A549 (cell line): ENCODE data around the gene HOXD11.

Experiments
- BCL3 ChIP-seq: fragments of >200 bp; sonication (Bioruptor Twin); formaldehyde crosslinking; IDR thresholded peaks from 3 replicates; pipeline ENCODE4 v1.6.1; 2016
- BHLHE40 ChIP-seq: IDR thresholded peaks from 2 replicates; pipeline ENCODE4 v1.6.1; 2012; ENCODE audit warnings: low read depth, low read length, inconsistent platforms
- CTCF ChIP-seq: fragments of >200 bp; sonication (Bioruptor Twin); formaldehyde crosslinking; IDR thresholded peaks from 3 replicates; pipeline ENCODE4 v1.5.1; 2016
- ESRRA ChIP-seq: fragments of 150-350 bp; IDR thresholded peaks from 2 replicates; pipeline ENCODE4 v1.6.1; 2014; ENCODE audit warnings: mild to moderate bottlenecking, low read length, borderline replicate concordance
- JUN ChIP-seq, 2 experiments: fragments of >200 bp; sonication (Bioruptor Twin); formaldehyde crosslinking; IDR thresholded peaks; 2 replicates in 1 of 2; 3 replicates in 1 of 2; pipeline ENCODE4 v1.6.1; 2016 to 2017
- JUNB ChIP-seq: fragments of >200 bp; sonication (Bioruptor Twin); formaldehyde crosslinking; IDR thresholded peaks from 2 replicates; pipeline ENCODE4 v1.6.1; 2016
- MYC ChIP-seq: IDR thresholded peaks from 2 replicates; pipeline ENCODE4 v1.6.1; 2012; ENCODE audit warnings: mild to moderate bottlenecking, inconsistent platforms, low read length, improper control_type of control experiment, borderline replicate concordance
- NFE2L2 ChIP-seq: fragments of 150-350 bp; conservative IDR thresholded peaks from 2 replicates; pipeline ENCODE4 v1.6.1; 2014; ENCODE audit warnings: low read length
- POLR2A ChIP-seq: IDR thresholded peaks from 2 replicates; pipeline ENCODE4 v1.6.1; 2012; ENCODE audit warnings: mild to moderate bottlenecking, low read length
- POLR2AphosphoS2 ChIP-seq: conservative IDR thresholded peaks from 2 replicates; pipeline ENCODE4 v1.6.1; 2012; ENCODE audit warnings: low read length, improper control_type of control experiment, inconsistent platforms
- RAD21 ChIP-seq, 2 experiments: fragments of >200 bp in 1 of 2; sonication (Bioruptor Twin) in 1 of 2; formaldehyde crosslinking in 1 of 2; IDR thresholded peaks in 1 of 2; conservative IDR thresholded peaks in 1 of 2; 2 replicates in 1 of 2; 3 replicates in 1 of 2; pipeline ENCODE4 v1.6.1; 2012 to 2018; ENCODE audit warnings: inconsistent platforms in 1 of 2
- RNF2 ChIP-seq: fragments of 200-600 bp; sonication (generic); IDR thresholded peaks from 2 replicates; pipeline ENCODE4 v1.6.1; 2016; ENCODE audit warnings: low read depth, mild to moderate bottlenecking, antibody characterized with exemption, moderate library complexity, borderline replicate concordance
- USF2 ChIP-seq: fragments of 450-650 bp; IDR thresholded peaks from 2 replicates; pipeline ENCODE4 v1.6.1; 2014; ENCODE audit warnings: antibody characterized with exemption
- ZSCAN20 ChIP-seq: fragments of 250-450 bp; sonication (Bioruptor Pico); IDR thresholded peaks from 2 replicates; pipeline ENCODE4 v1.8.0; 2022; ENCODE audit warnings: mild to moderate bottlenecking, moderate library complexity

- no peak for TF ChIP-seq USF2
- TF ChIP-seq CTCF = no peak
- no peak for TF ChIP-seq RNF2
- no peak for TF ChIP-seq POLR2A
- TF ChIP-seq BHLHE40 = no peak
- TF ChIP-seq BCL3 = no peak
- TF ChIP-seq POLR2AphosphoS2 = no peak
- no peak for TF ChIP-seq ZSCAN20 (CRISPR knock-in tag)
- no peak for TF ChIP-seq RAD21 (conservative IDR thresholded peaks at IDR 0.05 in 1 of 2, IDR thresholded peaks at IDR 0.05 in 1 of 2)
- TF ChIP-seq JUNB = no peak
- TF ChIP-seq MYC = no peak
- no peak for TF ChIP-seq ESRRA
- no peak for TF ChIP-seq JUN (IDR thresholded peaks at IDR 0.05)
- TF ChIP-seq NFE2L2 = no peak
Measured at GRCh38 chr2:176137906-176138305, 30.8 kb downstream of the HOXD11 start.
